OCI-LY3 (cell line): ENCODE data around the gene NCOA3.

ENCODE experiments used
- CTCF ChIP-seq: fragments of 200-600, 300-600 bp; sonication (generic); IDR thresholded peaks from 2 replicates; pipeline ENCODE4 v1.5.1; 2014; ENCODE audit warnings: antibody characterized with exemption, low read length, low read depth
- EZH2phosphoT487 ChIP-seq: fragments of 200-600 bp; shearing (Covaris generic); IDR thresholded peaks from 2 replicates; pipeline ENCODE4 v1.6.1; 2018; ENCODE audit warnings: antibody characterized with exemption, mixed run types, low read depth

- TF ChIP-seq CTCF (no peak), EZH2phosphoT487 (no peak)
These were observed 33.2 kb upstream of the NCOA3 start for GRCh38 chr20:47468290-47469050.
